GM12801 (cell line): ENCODE results near the gene SEMA3E.

ENCODE experiments used
- CTCF ChIP-seq: IDR thresholded peaks from one replicate; pipeline ENCODE4 v1.5.1; 2011; ENCODE audit warnings: control low read depth; ENCODE audit not compliant: insufficient read length; ENCODE audit errors: extremely low read depth

SEMA3E gene

GRCh38 chr7:83610649-83611304 lies 38.2 kb downstream of the SEMA3E start:
- TF ChIP-seq CTCF, result no peak

- no peak for TF ChIP-seq CTCF
Observed at GRCh38 chr7:83608716-83609115, 40.2 kb downstream of the SEMA3E start.

- TF ChIP-seq CTCF, result no peak
Observed at GRCh38 chr7:83603649-83604048, 45.3 kb downstream of the SEMA3E start.

- no peak for TF ChIP-seq CTCF
Observed at GRCh38 chr7:83599131-83599530, 49.8 kb downstream of the SEMA3E start.

- TF ChIP-seq CTCF, result no peak
Observed at GRCh38 chr7:83593921-83594475, 54.9 kb downstream of the SEMA3E start.

GRCh38 chr7:83588602-83589240 lies 60.2 kb downstream of the SEMA3E start:
- no peak for TF ChIP-seq CTCF

- no peak for TF ChIP-seq CTCF
Observed at GRCh38 chr7:83586281-83586680, 62.7 kb downstream of the SEMA3E start.
